GM21825 (cell line): ENCODE measurements around the gene NAT14.

Experiments
- ATAC-seq: cut with Tn5 transposase; IDR thresholded peaks from one replicate; pipeline ENCODE4 v1.9.1; 2021; ENCODE audit warnings: mild to moderate bottlenecking, moderate library complexity; ENCODE audit not compliant: unreplicated experiment

Gene NAT14

DNA sequence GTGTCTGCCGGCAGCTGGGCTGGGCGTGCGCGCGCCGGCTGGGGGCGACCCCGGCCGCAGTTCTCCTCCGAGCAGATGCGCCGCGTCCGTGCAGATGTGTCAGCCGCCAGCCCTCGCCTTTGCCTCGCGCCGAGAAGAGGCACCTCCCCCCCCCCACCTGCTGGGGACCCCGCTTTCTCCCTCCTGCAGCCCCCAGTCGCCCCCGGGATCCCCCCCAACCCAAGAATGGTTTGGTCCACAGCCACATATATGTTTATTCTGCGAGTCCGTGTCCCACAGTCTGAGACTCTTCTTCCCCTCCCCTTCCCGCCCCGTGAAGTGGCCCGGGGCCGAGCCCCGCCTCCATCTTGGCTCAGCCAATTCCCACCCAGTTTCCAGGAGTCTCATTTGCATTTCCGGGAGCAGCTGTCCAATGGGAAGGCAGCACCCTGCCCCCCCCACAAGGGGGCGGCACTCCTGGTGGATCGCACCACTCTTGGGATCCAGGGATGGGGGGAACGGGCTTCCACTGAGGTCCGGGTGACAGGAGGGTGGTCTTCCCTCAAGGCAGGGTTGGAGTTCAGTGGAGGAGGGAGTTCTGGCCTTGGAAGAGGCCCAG, 32.1 kb upstream of the NAT14 start:
- no peak for ATAC-seq

DNA sequence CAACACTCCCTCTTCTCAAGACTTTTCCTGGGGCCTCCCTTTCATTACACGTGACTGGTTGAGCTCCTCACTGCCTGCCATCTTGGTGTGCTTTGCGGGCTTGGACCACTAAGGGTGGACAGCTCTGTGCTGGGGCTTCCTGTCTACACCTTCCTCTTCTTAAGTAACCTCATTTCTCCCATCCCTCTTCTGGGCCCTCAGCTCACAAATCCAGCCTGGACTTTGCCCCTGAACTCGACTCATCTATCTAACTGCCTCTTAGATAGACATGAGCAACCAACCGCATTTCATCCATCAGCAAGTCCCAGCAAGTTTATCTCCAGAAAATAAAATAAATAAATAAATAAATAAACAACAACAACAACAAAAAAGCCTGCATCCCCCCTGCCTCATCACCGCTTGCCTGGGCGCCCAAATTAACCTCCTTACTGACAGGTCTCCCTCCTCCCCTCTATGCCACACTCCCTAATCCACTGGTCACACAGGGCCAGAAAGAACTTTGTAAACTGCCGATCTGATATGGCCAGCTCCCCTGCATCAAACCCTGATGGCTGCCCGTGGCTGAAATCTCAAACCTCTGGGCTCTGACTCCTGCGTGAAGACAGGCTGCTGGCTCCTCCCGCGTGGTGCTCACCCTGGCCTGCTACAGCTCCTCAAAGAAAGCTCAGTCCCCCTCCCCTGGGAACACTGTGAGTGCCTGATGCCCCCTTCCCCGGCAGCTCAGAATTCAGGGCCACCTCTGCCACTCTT, 31.3 kb upstream of the NAT14 start:
- no peak for ATAC-seq

DNA sequence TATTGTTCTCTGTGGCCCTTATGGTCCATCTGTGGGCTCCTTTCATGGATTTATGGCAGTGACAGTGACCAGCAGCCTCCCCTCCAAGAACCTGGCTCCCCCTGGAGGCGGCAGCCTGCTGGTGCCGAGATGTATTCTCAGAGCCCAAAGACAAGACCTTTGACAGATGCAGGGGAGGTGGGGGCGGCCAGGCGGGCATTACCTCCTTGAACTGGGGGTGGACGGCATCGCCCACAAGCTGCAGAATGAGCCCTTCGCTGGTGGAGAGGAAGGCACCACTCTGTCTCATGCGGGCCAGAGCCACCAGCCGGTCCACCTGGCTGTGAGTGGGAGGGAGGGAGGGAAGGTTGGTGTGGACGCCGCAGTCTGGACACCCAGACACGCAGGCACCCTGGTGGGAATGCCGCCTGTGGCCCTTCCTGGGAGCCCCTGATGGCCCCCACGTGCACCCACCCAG, 30.2 kb upstream of the NAT14 start:
- ATAC-seq = no peak

DNA sequence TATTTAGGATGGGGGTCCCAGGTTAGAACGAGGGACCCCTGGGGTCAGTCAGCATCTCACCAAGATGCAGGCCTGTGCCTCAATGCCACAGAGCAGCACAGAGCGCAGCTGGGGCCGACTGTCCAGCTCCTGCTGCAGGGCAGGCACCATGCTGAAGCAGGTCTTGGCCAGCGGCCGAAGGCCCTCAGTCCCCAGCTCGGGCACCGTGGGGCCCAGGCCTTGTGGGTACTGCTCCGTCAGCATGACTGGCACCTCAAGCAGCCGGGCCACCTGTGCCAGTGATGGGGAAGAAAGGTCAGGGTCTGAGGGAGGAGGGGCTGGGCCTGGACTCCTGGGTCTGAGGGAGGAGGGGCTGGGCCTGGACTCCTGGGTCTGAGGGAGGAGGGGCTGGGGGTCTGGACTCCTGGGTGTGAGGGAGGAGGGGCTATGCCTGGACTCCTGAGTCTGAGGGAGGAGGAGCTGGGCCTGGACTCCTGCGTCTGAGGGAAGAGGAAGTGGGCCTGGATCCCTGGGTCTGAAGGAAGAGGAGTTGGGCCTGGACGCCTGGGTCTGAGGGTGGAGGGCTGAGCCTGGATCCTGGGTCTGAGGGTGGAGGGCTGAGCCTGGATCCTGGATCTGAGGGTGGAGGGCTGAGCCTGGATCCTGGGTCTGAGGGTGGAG, 29.3 kb upstream of the NAT14 start:
- ATAC-seq = no peak

DNA sequence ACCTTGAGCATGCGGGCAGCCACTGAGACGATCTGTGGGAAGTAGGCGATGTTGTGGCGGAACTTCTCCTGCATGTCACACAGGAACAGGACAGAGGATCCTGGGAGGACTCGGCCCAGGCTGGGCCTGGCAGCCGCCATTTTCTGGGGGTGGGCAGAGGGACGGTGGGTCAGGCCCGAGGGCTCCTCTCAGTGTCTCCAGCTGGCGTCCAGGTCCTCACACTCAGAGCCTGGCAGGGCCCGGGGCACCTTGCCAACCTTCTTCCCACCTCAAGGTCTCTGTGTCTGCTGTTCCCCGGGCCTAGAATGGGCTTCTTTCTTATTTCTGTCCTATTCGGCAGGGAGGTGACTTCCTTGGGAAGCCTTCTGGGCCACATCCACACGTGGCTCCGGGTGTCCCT, 28.6 kb upstream of the NAT14 start:
- ATAC-seq = no peak

DNA sequence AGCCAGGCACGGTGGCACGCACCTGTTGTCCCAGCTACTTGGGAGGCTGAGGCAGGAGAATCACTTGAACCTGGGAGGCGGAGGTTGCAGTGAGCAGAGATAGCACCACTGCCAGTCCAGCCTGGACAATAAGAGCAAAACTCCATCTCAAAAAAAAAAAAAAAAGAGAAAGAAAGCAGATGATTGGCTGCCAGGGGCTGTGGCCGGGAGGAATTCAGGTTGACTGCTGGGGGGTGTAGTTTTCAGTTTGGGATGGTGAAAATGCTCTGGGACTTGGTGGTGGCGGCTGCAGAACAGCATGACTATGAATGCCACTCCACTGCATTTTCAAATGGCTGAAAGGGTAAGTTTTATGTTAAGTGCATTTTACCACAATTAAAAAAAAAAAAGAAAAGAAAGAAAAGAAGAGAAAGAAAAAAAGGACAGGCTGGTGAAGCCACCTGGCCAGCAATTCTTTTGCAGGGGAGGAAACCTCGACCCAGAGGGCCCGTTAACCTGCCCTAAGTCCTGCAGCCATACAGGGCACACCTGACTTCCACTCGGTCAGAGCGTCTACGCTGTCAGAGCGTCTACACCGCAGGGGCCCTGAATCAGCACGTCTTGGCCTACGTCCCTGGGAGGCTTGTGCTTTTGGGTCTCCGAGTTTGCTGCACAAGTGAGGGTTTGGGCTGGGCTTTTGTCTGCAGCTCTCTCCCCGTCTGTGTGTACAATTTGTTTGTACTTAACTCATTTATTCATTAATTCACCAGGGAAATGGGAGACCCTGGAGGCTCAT, 27.1 kb upstream of the NAT14 start:
- no peak for ATAC-seq

DNA sequence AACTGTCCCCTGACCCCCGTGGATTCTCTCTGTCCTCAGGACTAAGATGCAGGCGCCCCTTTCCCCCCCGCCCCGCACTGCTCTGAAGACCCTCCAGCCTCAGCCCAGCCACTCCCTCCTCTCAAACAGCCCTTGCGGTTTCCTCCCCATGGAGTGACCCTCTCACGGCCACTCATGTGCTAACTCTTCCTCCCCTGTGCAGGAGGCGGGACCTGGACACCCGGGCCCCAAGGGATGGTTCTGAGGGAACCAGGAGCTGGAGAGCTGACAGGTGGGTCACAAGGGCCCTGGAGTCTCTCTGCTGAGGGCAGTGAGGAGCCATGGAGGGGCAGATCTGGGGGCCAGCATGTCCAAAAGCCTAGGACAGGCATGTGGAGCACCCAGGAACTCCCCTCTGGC, 25.4 kb upstream of the NAT14 start:
- no peak for ATAC-seq

DNA sequence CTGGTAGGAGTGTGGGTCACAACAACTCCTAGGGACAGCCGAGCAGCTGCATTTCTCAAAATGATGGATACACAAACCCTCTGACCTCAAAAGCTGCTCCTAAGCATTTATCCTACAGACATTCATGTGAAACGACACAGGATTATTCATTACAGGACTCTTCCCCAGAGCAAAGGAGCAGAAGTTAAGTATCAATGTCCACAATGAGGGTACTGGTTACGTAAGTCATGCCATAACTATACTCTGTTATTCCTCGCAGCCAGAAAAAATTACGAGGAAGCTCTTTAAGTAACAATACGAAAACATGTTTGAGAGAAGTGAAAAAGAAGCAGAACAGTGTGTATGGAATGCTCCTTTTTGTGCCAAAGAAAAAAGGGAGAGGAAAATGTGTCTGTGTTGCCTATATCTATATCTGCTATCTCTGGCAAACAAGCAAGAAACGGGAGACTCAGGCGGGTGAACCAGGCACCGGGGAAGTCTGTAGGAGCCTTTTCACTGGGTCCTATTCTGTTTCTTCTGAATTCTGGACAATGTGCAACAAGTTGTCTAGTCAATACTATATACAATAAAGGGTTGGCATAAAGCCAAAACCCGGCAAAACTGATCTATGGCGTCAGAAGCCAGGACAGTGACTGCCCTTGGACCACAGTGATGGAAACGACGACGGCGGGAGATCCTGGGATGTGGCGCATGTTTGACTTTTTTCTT, 24.9 kb upstream of the NAT14 start:
- ATAC-seq = no peak

DNA sequence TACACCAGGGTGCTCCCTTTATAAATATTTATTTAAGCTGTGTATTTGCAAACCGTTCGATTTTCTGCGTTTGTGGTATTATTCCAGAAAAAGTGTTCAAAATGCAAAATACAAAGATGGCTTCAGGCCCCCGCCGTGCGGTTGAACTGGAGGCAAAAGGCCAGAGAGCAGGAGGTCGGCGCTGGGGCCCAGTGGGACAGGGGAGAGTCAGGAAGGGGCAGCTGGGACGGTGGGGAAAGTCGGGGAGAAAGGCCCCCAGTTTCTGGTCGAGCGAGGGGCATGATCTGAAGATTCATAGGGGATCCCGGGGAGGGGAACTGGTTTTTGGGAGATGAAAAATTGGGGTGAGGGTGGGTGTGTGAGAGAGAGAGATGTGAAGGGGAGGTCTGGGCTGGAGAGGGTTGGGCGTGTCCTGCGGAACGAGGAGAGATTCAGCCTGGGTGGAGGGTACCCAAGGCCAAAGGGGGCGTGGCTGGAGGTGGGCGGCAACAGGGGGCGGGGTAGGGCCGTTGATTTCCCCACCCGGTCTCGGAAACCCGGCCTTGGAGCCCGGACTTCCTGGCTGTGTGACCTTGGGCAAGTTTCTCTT, 24.2 kb upstream of the NAT14 start:
- ATAC-seq = no peak

DNA sequence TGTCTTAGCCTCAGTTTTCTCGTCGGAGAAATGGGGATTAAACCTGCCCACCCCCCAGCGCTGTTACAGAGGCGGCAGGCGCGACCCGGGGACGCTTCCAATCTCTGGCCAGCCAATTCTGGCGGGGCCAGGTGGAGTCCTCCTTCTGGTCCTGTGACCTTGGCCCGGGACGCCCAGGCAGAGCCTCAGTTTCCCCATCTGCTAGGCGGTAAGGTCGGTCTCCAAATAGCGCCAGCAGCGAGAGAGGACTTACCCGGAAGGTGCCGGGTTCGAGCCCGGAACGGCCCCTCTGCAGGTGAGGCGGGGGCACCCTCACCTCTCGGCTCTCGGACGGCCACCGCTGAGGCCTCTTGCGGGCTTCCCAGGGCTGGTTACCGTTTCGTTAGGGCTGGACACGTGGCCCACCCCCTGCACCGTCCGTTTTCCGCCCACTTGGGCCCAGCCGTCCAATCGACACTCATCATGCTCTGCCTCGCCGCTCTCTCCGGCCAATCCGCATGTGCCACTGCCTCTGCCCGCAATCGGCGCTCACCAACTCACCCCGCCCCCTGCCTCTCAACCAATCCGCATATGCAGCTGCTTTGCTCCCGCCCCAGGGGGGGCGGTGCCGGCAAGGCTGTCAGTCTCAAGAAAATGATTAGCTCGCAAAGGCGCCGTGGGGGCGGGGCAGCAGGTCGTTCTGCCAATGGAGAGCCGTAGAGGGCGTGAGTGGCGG, 23.6 kb upstream of the NAT14 start, which contains the start of gene ISOC2:
Gene ISOC2 (minus strand): TSS at position 384 of the 715 bp plus-strand sequence. CDS start 5,156 bp downstream, outside the sequence.
- peak; percentile 84 for ATAC-seq

DNA sequence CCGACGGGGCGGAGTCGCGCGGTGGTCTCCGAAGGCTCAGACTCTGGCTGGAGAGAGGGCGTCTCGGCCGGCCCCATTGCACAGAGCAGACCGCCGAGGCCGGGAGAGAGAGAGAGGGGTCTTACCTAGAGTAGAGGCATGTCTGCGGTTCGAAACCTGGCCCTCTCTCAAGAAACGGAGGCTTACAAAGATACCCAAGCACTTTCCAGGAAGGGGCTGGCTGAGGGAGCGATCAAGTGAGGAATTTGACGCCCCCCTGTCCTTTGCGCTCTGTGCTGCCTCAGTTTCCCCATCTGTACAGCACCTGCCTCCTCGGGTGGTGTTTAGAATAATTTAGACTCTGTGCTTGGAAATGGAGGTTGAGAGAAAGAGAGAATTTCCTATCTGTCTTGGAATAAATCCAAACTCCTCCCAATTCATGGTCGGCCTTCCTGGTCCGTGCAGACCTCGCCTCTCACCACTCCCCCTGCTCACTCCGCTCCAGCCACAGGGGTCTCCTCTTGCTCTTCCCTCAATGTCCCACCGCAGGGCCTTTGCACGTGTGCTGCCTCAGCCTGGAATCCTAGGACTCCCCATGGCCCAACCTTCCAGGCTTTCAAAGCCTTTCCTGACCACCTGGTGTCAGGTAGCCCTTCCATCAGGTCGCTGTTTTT, 22.9 kb upstream of the NAT14 start:
- no peak for ATAC-seq

DNA sequence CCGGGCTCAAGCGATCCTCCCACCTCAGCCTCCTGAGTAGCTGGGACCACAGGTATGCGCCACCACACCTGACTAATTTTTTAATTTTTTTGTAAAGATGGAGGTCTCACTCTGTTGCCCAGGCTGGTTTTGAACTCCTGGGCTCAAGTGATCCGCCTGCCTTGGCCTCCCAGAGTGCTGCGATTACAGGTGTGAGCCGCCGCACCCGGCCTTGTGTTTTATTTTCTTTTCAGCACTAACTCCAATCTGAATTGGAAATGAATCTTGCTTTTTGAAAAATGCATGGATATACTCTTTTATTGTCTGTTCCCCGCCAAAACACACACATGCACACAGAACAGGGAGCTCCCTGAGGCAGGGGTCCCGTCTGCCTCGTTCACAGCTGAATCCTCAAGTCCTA, 22.3 kb upstream of the NAT14 start:
- no peak for ATAC-seq

DNA sequence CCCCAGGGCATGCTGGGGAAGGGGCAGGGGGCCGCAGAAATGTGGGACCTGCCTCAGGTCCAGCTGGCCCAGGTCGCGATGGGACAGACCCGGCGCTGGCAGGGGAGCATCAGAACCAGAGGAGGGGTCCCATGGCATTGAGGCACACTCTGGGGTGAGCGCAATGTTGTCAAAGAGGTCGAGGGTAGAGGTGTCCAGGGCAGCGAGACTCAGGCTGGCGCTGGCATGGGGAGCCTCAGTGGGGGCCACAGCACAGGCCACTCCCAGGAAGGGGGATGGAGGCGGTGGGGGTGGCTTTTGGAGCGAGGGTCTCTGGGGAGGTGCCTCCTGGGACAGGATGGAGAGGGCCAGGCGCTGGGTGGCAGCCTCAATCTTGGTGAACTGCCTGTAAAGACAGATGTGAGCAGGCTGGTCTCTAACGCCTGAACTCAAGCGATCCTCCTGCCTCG, 21.4 kb upstream of the NAT14 start:
- ATAC-seq = no peak

DNA sequence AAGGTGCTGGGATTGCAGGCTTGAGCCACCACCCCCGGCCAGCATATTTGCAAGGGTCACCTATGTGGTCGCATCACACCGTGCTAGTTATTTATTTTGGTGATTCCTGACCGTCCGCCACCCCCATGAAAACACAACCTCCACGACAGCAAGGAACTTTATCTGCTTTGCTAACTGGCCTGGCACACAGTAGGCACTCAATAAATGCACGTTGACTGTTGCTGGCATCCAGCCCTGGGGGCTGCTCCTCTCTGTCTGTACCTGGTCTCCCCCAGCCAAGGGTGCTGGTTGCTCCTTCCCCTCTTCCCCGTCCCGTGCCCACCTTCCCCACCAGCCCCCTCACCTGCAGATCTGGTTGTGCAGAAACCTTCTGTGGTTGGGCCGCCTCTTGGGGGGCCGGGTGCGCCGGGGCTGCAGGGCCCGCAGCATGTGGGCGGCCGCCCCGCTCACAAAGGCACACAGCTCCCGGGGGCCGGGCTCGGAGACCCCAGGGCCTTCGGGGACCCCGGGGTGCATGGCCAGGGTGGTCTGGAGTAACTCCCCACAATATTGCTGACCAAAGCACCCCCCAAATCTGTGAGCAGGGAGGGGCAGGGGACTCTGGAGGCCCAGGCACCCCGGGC, 20.8 kb upstream of the NAT14 start:
- no peak for ATAC-seq

DNA sequence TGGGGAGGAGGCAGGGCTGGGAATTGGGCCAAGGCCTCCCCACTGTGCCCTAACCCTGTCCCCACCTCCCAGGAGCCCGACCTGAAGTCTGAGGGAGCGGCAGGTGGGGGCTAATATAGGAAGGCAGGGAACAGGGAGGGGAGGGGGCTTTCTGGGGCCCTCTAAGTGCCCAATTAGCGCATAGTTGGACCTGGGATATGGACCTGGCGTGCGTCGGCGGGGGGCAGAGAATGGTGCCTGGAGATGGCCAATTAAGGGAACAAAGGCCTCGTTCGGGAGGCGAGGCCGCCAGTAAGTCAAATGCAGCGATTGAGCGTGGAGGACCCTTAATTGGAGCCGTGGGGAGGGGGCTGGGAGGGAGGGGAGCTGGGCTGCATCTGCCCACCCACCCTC, 20.3 kb upstream of the NAT14 start, which contains the start of gene C19orf85:
Gene C19orf85 (minus strand): TSS at position 90 of the 393 bp plus-strand sequence. CDS start 197 bp downstream, outside the sequence.
- no peak for ATAC-seq

DNA sequence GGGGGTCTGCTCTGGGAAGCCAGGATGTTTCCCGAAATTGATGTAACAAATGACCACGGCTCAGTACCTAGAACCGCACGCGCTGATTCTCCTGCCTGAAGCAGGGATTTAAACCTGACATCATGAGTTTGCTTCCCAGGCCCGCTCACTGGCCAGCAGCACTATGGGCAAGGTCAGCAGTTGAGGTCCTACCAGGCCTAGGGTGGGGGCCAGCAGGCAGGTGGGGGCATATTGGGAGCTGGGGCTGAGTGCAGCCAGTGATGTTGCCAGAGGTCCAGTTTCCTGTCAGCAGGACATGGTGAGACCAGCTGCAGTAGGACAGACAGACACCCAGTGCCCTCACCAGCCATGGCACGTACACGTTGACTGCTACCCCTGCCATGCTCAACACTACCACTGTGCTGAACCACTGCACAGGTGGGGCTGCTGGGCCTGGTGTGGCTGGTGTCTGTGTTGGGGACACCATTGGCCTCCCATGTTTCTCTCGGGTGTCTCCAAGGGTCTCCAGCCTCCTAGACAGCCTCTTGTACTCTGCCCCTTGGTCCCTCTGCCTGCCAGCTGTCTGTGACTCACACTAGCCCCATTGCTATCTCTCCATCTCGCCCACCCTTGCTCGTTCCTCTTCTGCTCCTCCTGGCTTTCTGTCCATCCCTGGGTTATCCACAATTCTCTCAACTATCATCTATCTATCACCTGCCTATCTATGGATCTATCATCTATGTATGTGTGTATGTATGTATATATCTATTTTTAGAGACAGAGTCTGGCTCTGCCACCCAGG, 19.3 kb upstream of the NAT14 start:
- ATAC-seq = no peak

DNA sequence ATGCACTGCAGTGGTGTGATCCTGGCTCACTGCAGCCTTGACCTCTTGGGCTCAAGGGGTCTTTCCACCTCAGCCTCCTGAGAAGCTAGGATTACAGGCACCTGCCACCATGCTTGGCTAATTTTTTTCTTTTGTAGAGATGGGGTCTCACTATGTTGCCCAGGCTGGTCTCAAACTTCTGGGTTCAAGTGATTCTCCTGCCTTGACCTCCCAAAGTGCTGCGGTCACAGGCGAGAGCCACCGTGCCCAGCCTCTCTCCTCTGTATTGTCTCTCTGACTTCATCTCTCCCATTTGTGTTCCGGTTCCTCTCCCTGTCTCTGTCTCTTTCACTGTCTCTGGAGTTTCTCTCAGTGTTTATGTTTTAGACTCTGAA, 18.8 kb upstream of the NAT14 start:
- ATAC-seq = no peak
